DLD1 (cell line): ENCODE results near the gene TOR1AIP1.
"Not testable (repeated sequence)": the region's sequence is repeated elsewhere in the genome, so short reads cannot be mapped to it uniquely, and the experiment has no call there.

Source experiments
- in situ Hi-C: cut with HindIII; loops from 2 replicates; pipeline ENCODE4 v1.10.0; 2017; ENCODE audit warnings: low sequenced_read_pairs

The TOR1AIP1 gene

DNA sequence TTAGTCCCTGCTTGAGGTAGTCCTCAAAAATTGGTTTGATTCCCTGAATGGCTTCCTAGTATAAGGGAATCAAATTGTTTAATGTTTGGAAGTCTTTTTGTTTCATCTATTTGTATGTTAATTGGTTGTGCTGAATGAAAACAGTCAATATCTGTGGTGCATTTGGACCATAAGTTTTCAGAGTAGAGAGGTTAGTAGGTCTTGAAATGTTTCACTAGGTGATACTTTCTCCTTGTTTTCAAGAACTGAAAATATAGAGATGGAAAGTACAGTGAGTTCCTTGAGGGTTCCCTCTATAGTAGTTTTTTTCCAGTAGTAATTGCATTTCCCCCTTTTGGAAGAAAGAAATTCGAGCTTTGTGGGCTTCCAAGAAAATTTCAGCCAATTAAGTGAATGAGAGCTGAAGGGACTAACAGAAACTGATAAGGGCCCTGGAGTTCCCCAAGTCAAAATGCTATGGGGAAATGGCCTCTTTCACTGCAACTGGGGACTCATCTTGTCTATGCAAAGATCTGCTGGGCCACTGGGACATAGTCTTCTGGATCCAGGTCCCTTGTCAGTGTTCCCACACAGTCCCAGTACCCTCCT is 53.9 kb downstream of the TOR1AIP1 start:
- in situ Hi-C loops, result no loop called here

GRCh38 chr1:179937668-179938254 is 55.7 kb downstream of the TOR1AIP1 start:
- in situ Hi-C loops, result no loop called here

GRCh38 chr1:179938752-179939151 is 56.7 kb downstream of the TOR1AIP1 start:
- in situ Hi-C loops, result no loop called here

GRCh38 chr1:179939941-179940340 is 57.9 kb downstream of the TOR1AIP1 start:
- in situ Hi-C loops, result no loop called here

GRCh38 chr1:179941454-179941853 is 59.4 kb downstream of the TOR1AIP1 start:
- in situ Hi-C loops, result no loop called here

DNA sequence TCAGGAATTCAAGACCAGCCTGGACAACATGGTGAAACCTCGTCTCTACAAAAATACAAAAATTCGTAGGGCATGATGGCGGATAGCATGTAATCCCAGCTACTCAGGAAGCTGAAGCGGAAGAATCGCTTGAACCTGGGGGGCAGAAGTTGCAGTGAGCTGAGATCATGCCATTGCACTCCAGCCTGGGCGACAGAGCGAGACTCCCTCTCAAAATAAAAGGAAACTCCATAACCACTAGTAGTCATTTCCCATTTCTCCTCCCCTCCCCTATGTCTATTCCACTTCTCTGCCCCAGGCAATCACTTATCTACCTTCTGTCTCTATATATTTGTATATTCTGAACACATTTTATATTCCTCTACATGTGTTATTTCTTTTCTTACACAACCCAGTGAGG is 68.6 kb downstream of the TOR1AIP1 start:
- in situ Hi-C loops, result no loop called here

DNA sequence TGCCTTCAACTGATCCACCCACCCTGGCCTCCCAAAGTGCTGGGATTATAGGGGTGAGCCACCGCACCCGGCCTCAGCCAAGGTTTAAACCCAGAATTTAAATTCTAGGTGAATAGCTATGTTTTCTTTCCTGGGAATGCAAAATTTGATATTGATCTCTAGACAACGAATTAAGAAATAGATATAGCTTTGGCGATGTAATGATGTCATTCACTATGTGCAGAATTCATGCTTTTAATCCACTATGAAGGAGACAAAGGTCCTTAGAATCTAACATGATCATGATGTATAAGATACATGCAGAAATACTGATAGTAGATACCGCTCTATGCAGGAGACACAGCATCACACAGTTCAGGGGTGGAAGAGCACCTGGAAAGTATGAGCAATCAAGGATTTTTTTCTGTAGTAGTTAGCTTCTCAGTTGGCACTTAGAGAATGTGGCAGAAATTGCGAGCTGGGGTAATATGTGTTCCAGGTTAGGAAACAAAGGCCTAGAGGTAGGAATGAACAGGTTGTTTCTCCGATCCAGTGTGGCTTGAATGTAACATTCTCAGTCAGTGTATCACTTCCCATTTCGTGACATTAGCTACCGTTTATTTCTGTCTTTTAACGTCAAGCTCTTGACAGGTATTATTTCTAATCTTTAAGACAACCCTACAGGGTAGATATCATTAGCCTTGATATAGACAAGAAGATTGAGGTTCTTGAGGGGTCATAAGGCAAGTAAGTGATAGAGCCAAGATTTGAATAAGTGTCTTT is 69.5 kb downstream of the TOR1AIP1 start:
- in situ Hi-C loops, result no loop called here

- in situ Hi-C loops, result no loop called here
Observed at GRCh38 chr1:179952186-179952585, 70.1 kb downstream of the TOR1AIP1 start.

GRCh38 chr1:179953974-179954492 is 71.9 kb downstream of the TOR1AIP1 start:
- in situ Hi-C loops, result no loop called here

DNA sequence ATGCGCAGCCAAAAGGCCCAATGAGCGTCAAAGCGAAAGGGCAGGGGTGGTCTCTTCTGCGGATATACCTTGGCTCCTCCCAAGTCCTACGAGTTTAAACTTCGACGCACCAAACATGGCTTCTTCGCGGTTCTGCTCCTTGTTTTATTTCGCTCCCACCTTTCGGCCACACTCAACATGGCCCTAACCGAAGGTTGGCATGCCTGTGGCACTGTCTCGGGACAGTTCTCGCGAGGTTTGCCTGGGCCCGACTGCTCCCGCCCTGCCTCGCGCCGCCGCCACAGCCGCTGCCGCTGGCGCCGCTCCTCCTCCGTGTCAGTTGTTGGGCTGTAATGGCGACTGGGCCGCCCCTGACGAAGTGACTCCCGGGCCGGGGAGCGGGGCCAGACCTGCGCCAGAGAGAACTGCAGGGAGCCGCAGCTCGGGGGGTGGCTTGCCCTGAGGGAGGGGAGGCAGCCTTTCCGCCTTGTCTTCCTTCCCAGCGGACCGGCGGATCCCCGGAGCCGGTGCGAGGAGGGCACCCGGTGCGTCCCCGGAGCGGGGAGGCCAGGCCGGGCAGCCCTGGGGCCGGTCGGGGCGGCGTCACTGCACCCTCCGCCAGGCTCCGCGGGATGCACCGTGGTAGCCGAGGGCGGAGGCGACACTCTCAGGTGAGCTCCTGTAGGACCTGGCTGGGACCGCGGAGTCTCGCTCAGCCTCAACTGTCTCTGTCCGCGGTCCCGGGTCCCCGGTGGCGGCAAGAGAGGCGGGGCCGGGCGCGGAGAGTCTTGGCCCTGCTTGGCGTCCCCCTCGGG is 72.6 kb downstream of the TOR1AIP1 start, which contains the start of gene CEP350:
CEP350 (plus strand) TSS at position 318 of the 794 bp plus-strand sequence. CDS start 31,372 bp downstream, outside the sequence.
- in situ Hi-C loops, result no loop called here

- in situ Hi-C loops, result no loop called here
Observed at GRCh38 chr1:179955287-179955680, 73.2 kb downstream of the TOR1AIP1 start.

- in situ Hi-C loops, result no loop called here
Observed at GRCh38 chr1:179955731-179956130, 73.6 kb downstream of the TOR1AIP1 start.

DNA sequence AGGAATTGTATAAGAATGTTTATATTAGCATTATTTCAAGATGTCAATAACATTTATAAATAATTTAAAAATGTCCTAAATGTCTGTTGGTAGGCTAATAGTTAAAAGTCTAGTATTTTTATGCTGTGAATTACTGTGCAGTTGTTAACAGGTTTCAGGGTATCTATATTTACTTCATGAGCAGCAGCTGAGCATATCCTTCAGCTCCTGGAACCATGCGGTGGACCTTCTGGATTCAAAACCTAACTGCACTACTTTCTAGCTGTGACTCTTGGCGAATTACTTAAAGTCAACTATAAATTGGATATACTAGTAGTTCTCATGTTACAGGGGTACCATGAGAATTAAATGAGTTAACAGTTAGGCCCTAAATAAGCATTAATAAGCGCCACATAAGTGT is 76.3 kb downstream of the TOR1AIP1 start:
- in situ Hi-C loops, result no loop called here

GRCh38 chr1:179962168-179962567 is 80.1 kb downstream of the TOR1AIP1 start:
- in situ Hi-C loops, result not testable (repeated sequence)

DNA sequence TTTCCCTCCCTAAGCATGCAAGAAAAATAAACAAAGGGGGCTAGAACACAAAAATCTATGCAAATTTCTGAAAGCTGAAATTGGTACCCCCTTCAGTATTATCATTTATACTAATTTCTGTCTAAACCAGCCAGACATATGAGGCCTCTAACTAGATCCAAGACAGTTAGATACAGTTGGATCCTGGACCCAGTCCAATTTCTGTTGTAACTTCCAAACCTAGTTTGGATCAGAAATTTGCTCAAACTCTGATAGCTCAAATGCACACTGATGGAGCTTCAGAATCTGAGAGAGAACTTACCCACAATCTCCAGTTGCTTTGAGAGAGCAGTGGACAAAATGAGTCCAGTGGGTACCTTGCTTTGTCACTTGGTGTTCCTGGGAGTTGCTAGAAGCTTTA is 84.5 kb downstream of the TOR1AIP1 start:
- in situ Hi-C loops, result no loop called here

GRCh38 chr1:179968284-179968993 is 86.4 kb downstream of the TOR1AIP1 start:
- in situ Hi-C loops, result no loop called here

DNA sequence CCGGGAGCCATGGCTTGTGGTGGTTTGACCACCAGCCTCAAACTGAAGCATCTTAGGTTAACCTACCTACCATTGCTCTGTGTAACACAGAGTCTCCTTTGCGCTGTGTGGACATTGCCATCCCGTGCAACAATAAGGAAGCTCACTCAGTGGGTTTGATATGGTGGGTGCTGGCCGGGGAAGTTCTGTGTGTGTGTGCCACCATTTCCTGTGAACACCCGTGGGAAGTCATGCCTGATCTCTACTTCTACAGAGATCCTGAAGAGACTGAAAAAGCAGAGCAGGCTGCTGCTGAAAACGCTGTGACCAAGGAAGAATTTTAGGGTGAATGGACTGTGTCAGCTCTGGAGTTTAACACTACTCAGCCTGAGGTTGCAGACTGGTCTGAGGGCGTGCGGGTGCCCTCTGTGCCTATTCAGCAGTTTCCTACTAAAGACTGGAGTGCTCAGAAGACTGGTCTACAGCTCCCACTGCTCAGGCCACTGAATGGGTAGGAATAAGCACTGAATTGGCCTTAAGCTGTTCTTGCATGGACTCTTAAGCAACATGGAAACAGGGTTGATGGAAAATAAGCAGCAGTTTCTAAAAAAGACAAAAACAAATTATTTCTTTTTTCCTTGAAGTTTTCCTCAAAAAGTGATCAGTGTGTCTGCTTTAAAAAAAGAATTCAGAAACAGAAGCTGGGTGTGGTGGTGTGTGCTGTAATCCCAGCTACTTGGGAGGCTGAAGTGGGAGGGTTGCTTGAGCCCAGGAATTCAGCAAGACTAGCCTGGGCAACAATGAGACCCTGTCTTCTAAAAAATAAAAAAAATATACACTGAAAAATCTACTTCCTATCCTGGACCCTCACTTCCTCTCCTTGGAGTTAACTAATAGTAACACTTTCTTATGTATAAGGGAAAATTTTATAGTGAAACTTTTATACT is 87.2 kb downstream of the TOR1AIP1 start:
- in situ Hi-C loops, result no loop called here
